ENCODE measurements around the gene CLECL1.

DNA sequence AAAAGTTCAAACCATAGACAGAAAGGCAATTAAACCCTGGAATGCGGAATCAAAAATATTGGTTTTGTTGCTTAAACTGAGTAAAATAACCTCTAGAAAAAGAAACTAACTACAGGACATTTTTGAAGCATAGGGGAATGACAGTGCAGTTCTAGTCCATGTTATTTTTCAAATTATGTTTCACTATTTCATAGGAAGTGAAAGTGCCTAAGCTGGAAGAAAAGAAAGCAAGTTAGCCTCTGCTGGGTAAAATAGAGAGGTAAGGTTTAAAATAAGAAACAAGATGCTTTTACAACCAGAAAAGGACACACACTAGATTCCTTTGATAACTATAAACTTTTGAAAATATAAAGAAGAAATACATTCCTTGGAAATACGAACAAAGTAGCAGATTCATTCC, 1.1 kb downstream of the CLECL1 start:
- TF ChIP-seq, protein P1, sequence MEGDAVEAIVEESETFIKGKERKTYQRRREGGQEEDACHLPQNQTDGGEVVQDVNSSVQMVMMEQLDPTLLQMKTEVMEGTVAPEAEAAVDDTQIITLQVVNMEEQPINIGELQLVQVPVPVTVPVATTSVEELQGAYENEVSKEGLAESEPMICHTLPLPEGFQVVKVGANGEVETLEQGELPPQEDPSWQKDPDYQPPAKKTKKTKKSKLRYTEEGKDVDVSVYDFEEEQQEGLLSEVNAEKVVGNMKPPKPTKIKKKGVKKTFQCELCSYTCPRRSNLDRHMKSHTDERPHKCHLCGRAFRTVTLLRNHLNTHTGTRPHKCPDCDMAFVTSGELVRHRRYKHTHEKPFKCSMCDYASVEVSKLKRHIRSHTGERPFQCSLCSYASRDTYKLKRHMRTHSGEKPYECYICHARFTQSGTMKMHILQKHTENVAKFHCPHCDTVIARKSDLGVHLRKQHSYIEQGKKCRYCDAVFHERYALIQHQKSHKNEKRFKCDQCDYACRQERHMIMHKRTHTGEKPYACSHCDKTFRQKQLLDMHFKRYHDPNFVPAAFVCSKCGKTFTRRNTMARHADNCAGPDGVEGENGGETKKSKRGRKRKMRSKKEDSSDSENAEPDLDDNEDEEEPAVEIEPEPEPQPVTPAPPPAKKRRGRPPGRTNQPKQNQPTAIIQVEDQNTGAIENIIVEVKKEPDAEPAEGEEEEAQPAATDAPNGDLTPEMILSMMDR (IDR thresholded peaks at IDR 0.05; ENCODE audit: low read length) = no peak
- TF ChIP-seq EZH2 (optimal IDR thresholded peaks at IDR 0.05; ENCODE audit: low read depth, low read length) (no peak), EZH2phosphoT487 (IDR thresholded peaks at IDR 0.05; ENCODE audit: low read length) (no peak)

Data from MM.1S (cell line).